Duodenal mucosa (tissue), 2 donors: ENCODE results near the gene PRR16.

ENCODE experiments used
- H3K27ac ChIP-seq: one replicate; pipeline ENCODE4 v1.7.0; 2013; ENCODE audit warnings: low read depth, low read length
- H3K27me3 ChIP-seq, 2 donors: one replicate each; pipeline ENCODE4 v1.7.0; 2013; ENCODE audit warnings: low read length in 2 of 2, control low read depth in 1 of 2; ENCODE audit not compliant: insufficient read depth in 2 of 2, control insufficient read depth in 1 of 2
- H3K36me3 ChIP-seq, 2 donors: one replicate each; pipeline ENCODE4 v1.7.0; 2013; ENCODE audit warnings: low read length in 2 of 2, control low read depth in 1 of 2; ENCODE audit not compliant: insufficient read depth in 2 of 2, control insufficient read depth in 1 of 2
- H3K4me1 ChIP-seq, 2 donors: one replicate each; pipeline ENCODE4 v1.7.0; 2013; ENCODE audit warnings: low read length in 2 of 2, control low read depth in 1 of 2; ENCODE audit not compliant: insufficient read depth in 2 of 2, control insufficient read depth in 1 of 2
- H3K4me3 ChIP-seq, 2 donors: one replicate each; pipeline ENCODE4 v1.7.0; 2013; ENCODE audit warnings: low read length in 2 of 2, low read depth in 1 of 2
- H3K9ac ChIP-seq, 2 donors: one replicate each; pipeline ENCODE4 v1.7.0; 2013; ENCODE audit warnings: low read length in 2 of 2, low read depth in 1 of 2
- H3K9me3 ChIP-seq, 2 donors: one replicate each; pipeline ENCODE4 v1.7.0; 2013; ENCODE audit warnings: low read length in 2 of 2, control low read depth in 1 of 2; ENCODE audit not compliant: control insufficient read depth in 1 of 2

Gene PRR16

DNA sequence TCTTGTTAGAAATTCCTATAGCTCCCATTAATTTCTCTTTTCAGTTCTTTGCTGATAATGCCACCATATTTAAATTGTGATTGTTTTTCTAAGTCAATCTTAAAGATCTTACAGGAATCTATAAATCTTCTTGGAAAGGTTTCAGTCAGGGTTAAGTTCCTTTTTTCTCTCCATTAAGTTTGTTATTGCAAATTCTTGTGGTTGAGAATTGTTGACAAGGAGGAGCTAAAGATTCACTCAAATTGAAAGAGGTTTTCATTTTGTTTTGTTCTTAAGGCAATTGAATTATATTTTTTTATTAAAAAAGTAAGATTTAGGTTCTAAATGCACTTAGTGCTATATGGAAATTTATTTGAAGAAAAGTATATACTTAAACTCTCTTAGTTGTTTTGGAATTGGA lies 213.4 kb downstream of the PRR16 start:
- Histone ChIP-seq H3K9me3 (no peaks in the 10 kb centered on the region), H3K4me3 (no peak overlapping the region), H3K27me3 (no peaks in the 10 kb centered on the region), H3K9ac (no peak overlapping the region), H3K4me1 (no peaks in the 10 kb centered on the region), H3K36me3 (no peaks in the 10 kb centered on the region), H3K27ac (no peak overlapping the region)

DNA sequence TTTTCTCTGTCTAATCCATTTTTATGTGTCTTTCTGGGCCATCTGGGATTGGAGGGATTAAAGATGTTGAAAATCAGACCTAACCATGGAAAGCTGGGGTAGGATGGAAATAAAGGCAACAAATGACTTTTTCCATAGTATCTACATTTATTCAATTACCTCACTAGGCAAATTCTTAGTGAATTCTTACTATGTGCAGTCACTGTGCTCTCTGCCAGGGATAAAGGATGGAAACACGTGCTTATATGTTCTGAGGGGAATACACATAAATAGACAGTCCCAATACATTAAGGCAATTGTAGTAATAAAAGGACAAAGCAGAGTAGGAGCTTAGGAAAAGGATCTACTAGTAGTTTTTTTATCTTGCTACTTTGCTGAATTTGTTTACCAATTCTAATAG lies 214.2 kb downstream of the PRR16 start:
- H3K36me3 ChIP-seq: no peaks in the 10 kb centered on the region
- H3K9ac ChIP-seq: no peak overlapping the region
- H3K27me3 ChIP-seq: no peaks in the 10 kb centered on the region
- H3K9me3 ChIP-seq: no peaks in the 10 kb centered on the region
- H3K27ac ChIP-seq: no peak overlapping the region
- H3K4me3 ChIP-seq: no peak overlapping the region
- H3K4me1 ChIP-seq: no peaks in the 10 kb centered on the region

DNA sequence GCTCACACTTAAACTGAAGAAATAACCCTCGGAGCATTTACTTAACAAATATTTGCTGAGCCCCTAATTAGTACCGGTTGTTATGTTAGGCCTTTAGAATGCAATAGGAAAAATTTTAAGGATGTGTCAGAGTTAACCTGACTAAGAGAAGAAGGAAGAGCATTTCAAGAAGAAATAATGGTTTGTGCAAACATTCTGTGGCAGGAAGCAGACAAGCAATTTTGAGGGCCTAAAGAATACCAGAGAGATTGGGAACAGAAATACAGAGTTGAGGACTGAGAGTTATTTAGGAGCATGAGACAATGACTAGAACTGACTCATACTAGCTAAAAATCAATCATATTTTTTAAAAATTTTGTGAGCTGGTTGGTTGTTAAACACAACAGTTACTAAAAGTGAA lies 218.8 kb downstream of the PRR16 start:
- Histone ChIP-seq H3K9me3 (no peaks in the 10 kb centered on the region), H3K36me3 (no peaks in the 10 kb centered on the region), H3K4me3 (no peak overlapping the region), H3K27me3 (no peaks in the 10 kb centered on the region), H3K27ac (no peak overlapping the region), H3K4me1 (no peaks in the 10 kb centered on the region), H3K9ac (no peak overlapping the region)

DNA sequence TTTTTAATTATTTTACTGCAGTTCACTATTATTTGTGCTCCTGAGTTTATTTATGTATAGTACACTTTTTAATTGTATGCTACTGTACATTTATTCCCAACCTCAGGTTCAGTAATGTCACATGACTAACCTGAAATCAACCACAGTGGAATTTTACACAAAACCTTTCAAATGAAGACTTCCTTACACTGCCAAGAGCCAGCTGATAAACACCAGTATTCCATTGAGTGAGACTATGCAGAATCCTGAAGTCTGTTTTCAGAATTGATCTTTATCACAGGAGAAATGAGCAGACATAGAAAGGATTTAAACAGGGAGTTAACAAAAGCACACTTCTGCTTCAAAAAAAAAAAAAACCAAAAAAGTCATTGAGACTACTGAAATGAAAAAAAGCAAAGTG lies 219.5 kb downstream of the PRR16 start:
- H3K9me3 ChIP-seq: no peaks in the 10 kb centered on the region

DNA sequence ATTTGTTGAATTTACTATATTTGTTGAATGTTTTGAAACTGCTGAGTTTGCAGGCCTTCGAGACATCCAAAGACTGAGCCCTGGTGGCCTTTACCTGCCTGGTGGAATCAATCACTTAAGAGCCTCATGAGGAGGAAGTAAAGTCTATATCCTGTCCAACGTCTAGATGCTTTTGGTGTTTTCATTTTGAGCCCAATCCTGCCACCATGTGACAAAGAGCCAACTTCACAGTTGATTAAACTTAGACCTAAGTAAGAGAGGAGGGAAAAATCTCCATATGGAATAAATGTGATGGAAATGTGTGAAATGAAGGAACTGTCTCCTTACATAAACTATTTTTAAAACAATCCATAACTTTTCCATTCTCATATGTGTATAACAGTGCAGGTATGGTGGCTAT lies 220.1 kb downstream of the PRR16 start:
- no peaks in the 10 kb centered on the region for H3K27me3 ChIP-seq
- H3K4me3 ChIP-seq: no peak overlapping the region
- no peaks in the 10 kb centered on the region for H3K36me3 ChIP-seq

More for the DNA sequence above, 219.5 kb downstream of the PRR16 start:
- Histone ChIP-seq H3K36me3 (no peaks in the 10 kb centered on the region), H3K27me3 (no peaks in the 10 kb centered on the region), H3K27ac (no peak overlapping the region), H3K4me1 (no peaks in the 10 kb centered on the region), H3K4me3 (no peak overlapping the region), H3K9ac (no peak overlapping the region)

DNA sequence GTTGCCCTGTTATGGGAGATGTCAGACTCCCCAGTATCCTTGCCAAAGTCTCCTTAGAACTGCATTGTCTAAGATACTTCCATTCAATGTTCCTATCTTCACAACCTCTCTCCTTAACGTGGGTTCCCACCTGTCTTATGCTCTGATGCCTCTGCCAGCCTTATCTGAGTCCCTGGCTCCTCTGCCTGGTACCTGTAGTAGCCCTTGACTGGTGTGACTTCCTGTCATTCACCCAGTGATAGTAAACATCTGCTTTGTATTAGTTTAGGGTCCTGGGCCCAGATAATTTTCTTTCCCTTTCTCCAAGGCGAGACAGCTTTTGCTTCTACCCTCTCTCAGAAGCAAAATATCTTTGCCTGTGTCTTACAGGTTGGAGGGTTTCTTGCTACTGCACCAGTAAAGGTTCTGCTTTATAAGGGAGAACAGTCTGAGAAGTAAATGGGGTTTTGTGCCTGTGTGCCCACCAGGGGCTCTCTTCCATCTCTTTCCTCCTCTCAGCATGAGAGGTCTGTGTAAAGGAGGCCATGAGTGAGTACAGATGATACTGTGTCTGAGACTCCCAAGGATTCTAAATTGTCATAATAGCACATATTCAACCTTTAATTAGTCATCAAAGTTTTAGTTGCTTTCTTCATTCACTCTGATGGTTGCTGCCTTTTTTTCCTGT lies 220.8 kb downstream of the PRR16 start:
- Histone ChIP-seq H3K4me1 (no peaks in the 10 kb centered on the region), H3K9ac (no peak overlapping the region), H3K27me3 (no peaks in the 10 kb centered on the region), H3K9me3 (no peaks in the 10 kb centered on the region), H3K27ac (no peak overlapping the region), H3K36me3 (no peaks in the 10 kb centered on the region), H3K4me3 (no peak overlapping the region)

More for the DNA sequence above, 220.1 kb downstream of the PRR16 start:
- Histone ChIP-seq H3K4me1 (no peaks in the 10 kb centered on the region), H3K9me3 (no peaks in the 10 kb centered on the region), H3K27ac (no peak overlapping the region), H3K9ac (no peak overlapping the region)

DNA sequence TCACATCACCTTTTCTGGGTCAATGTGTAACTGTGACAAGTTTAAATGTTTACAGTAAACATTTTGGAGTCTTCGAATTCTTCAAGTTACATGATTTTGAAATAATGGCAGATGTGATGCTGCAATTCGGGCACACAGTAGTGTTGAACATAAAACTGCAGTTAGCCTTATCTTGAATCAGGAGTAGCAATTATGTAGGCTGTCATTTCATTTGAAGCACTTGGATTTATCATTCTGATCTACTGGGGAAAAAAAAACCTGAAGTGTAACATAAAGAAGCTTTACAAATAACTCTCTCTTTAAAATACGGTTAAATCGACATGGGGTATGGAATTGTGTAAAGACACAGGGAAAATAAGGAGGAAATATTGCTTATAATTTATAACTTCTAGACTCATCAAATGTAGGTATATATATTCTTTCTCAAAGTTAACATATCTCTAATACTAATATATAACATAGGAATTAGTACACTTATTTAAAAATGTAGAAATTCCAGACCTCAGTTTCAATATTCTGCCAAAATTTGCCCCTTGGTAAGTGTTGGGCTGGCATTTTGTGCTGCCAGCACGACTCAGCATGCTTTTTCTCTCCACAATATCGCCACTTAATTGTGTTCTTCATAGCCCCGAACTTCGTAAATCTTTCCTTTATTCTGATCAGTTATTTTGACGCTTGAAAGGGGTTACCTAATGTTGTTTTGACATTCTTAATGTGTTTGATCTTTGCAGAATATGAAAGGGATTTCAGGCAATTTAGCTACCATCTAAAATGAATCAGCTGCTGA lies 226.7 kb downstream of the PRR16 start:
- no peak overlapping the region for H3K4me3 ChIP-seq
- no peak overlapping the region for H3K27ac ChIP-seq
- no peaks in the 10 kb centered on the region for H3K27me3 ChIP-seq
- H3K4me1 ChIP-seq: no peaks in the 10 kb centered on the region
- no peak overlapping the region for H3K9ac ChIP-seq
- H3K36me3 ChIP-seq: no peaks in the 10 kb centered on the region
- no peaks in the 10 kb centered on the region for H3K9me3 ChIP-seq

DNA sequence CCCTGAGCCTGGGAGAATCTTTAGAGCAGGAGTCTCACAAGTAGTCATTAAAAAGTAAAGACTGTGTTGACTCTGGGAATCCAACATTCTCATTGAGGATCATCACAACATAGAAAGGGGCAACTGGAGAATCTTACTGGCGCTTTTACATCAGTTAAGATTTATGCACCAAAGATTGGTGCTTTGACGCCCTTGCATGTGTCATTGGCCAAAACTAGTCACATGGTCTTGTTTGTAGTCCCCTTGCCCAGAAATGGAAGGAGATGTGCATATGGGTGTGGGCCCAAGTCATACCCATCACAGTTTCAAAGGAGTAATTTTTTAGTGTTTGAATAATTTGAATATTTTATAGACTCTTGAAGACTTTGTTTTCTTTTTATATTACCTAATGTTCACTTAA lies 228.2 kb downstream of the PRR16 start:
- Histone ChIP-seq H3K4me1 (no peaks in the 10 kb centered on the region), H3K4me3 (no peak overlapping the region), H3K36me3 (no peaks in the 10 kb centered on the region), H3K27me3 (no peaks in the 10 kb centered on the region), H3K9ac (no peak overlapping the region), H3K27ac (no peak overlapping the region), H3K9me3 (no peaks in the 10 kb centered on the region)

DNA sequence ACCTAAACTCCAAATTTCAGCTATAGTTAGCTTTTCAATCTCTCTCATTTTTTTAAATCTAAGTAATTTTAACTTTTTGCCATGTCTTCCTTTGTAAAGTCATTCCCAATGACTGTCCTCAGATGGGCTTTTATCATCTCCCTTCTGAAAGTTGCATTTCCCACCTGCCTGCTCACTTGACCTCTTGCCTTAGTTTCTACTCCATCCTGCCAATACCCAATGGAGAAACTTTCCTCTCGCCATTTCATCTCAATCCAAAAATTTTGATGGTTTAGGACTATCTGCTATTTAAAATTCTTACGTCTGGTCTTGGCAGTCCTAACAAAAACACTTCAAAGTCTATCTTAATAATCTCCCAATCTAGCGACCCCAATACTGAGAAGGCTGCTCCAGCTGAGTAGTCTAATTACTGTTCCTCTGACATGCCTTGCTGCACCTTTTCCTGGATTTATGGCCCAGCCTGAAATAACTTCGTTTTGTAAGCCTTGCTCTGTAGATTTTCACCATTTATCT lies 231.3 kb downstream of the PRR16 start:
- H3K4me3 ChIP-seq: no peak overlapping the region
- H3K27me3 ChIP-seq: no peaks in the 10 kb centered on the region
- H3K9ac ChIP-seq: no peak overlapping the region
- no peak overlapping the region for H3K27ac ChIP-seq
- H3K9me3 ChIP-seq: no peaks in the 10 kb centered on the region
- no peaks in the 10 kb centered on the region for H3K36me3 ChIP-seq
- no peaks in the 10 kb centered on the region for H3K4me1 ChIP-seq

DNA sequence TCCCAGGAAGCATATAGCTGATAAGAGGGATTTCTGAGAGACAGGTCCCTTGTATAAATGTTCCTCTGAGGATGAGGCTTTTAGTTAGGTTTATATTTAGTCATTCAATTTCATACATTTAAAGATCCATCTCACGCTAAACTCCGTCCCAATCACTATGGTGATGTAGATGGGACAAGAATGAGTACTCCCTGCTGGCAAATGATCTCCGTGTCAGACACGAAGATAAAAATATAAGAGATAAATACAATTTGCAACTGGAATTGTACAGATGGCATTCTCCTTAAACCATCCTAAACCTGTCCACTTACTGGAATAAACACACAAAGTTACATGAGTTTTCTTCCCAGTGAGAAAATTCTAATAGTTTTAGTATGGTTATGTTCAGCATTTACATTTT lies 233.0 kb downstream of the PRR16 start:
- H3K36me3 ChIP-seq: no peaks in the 10 kb centered on the region
- H3K27ac ChIP-seq: no peak overlapping the region
- H3K4me3 ChIP-seq: no peak overlapping the region
- no peaks in the 10 kb centered on the region for H3K4me1 ChIP-seq
- no peak overlapping the region for H3K9ac ChIP-seq
- H3K9me3 ChIP-seq: no peaks in the 10 kb centered on the region
- H3K27me3 ChIP-seq: no peaks in the 10 kb centered on the region
